HEK293 (cell line): Measurements from ENCODE around the gene CEP295NL.

Source experiments
- ZFP3 ChIP-seq: fragments of 450-650 bp; formaldehyde crosslinking; IDR thresholded peaks from 2 replicates; pipeline ENCODE4 v1.5.1; 2016; ENCODE audit warnings: low read depth, missing biosample characterization, missing genetic modification characterization
- ZNF324 ChIP-seq: fragments of 450-650 bp; formaldehyde crosslinking; IDR thresholded peaks from 2 replicates; pipeline ENCODE4 v1.5.1; 2016; ENCODE audit warnings: missing biosample characterization, missing genetic modification characterization
- ZNF350 ChIP-seq: fragments of 450-650 bp; formaldehyde crosslinking; IDR thresholded peaks from 2 replicates; pipeline ENCODE4 v1.5.0; 2017; ENCODE audit warnings: missing biosample characterization, mild to moderate bottlenecking, missing genetic modification characterization
- ZNF623 ChIP-seq: fragments of 450-650 bp; formaldehyde crosslinking; IDR thresholded peaks from 2 replicates; pipeline ENCODE4 v1.5.1; 2016; ENCODE audit warnings: missing biosample characterization, missing genetic modification characterization
- ZNF664 ChIP-seq: fragments of 450-650 bp; formaldehyde crosslinking; IDR thresholded peaks from 2 replicates; pipeline ENCODE4 v1.5.1; 2016; ENCODE audit warnings: missing biosample characterization, missing genetic modification characterization
- TF ChIP-seq, protein P1 (sequence below): fragments of 450-650 bp; formaldehyde crosslinking; IDR thresholded peaks from 2 replicates; pipeline ENCODE4 v1.5.1; 2016; ENCODE audit warnings: missing biosample characterization, missing genetic modification characterization

DNA sequence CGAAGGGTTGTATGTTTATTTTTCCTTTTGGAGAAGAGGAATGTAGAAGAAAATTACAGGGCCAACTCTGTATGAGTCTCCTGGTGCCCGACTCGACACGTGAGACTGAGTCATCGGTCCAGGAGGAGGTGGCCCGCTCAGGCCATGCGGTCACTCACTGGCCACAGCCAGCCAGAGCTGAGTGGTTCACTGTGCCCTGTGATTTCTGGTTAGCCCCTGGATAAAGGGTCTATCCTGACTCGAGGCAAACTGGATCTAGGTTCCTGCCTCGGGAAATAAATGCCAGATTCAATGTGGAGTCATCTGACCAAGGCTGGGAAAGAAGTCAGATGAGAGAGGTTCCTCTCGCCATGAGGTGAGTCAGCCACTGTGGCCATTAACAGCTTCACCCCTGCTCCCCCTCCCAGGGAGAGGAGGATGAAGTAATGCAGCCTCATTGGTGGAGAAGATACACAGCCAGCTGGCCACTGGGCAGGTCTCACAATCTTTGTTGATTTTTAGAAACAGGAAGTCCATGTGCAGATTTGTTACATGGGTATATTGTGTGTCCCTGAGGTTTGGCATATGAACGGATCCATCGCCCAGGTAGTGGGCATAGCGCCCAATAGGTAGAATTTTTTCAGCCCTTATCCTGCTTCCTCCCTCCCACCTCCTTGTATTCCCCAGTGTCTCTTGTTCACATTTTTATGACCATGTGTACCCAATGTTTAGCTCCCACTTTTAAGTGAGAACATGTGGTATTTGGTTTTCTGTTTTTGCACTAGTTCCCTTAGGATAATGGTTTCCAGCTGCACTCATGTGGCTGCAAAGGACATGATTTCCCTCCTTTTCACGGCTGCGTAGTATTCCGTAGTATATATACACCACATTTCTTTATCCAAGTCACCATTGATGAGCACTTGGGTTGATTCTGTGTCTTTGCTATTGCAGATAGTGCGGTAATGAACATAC is 40.7 kb downstream of the CEP295NL start:
- no peak for TF ChIP-seq ZNF324 (tag by site-specific recombination)
- TF ChIP-seq ZNF664 (tag by site-specific recombination) = 0 out of 2 replicates have a peak, but pooled peaks have one; percentile 19
- TF ChIP-seq ZNF350 (tag by site-specific recombination) = no peak
- TF ChIP-seq, protein P1, sequence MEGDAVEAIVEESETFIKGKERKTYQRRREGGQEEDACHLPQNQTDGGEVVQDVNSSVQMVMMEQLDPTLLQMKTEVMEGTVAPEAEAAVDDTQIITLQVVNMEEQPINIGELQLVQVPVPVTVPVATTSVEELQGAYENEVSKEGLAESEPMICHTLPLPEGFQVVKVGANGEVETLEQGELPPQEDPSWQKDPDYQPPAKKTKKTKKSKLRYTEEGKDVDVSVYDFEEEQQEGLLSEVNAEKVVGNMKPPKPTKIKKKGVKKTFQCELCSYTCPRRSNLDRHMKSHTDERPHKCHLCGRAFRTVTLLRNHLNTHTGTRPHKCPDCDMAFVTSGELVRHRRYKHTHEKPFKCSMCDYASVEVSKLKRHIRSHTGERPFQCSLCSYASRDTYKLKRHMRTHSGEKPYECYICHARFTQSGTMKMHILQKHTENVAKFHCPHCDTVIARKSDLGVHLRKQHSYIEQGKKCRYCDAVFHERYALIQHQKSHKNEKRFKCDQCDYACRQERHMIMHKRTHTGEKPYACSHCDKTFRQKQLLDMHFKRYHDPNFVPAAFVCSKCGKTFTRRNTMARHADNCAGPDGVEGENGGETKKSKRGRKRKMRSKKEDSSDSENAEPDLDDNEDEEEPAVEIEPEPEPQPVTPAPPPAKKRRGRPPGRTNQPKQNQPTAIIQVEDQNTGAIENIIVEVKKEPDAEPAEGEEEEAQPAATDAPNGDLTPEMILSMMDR (tag by site-specific recombination) = no peak
- TF ChIP-seq ZNF623 (tag by site-specific recombination) = no peak
- TF ChIP-seq ZFP3 (tag by site-specific recombination) = no peak
